Ishikawa (cell line): ENCODE data around the gene AGTR1.

ENCODE experiments used
- CEBPB ChIP-seq: IDR thresholded peaks from 2 replicates; pipeline ENCODE4 v1.6.1; 2012
- CREB1 ChIP-seq: IDR thresholded peaks from 2 replicates; pipeline ENCODE4 v1.6.1; 2012; ENCODE audit warnings: low read depth
- EGR1 ChIP-seq: IDR thresholded peaks from 2 replicates; pipeline ENCODE4 v1.6.1; 2012
- EP300 ChIP-seq: IDR thresholded peaks from 2 replicates; pipeline ENCODE4 v1.6.1; 2012; ENCODE audit warnings: borderline replicate concordance
- FOXM1 ChIP-seq: IDR thresholded peaks from 2 replicates; pipeline ENCODE4 v1.6.1; 2012; ENCODE audit warnings: low read depth, borderline replicate concordance
- MAX ChIP-seq: IDR thresholded peaks from 2 replicates; pipeline ENCODE4 v1.6.1; 2012
- NFIC ChIP-seq: IDR thresholded peaks from 2 replicates; pipeline ENCODE4 v1.6.1; 2012
- RAD21 ChIP-seq: IDR thresholded peaks from 2 replicates; pipeline ENCODE4 v1.6.1; 2012; ENCODE audit warnings: low read depth
- REST ChIP-seq: IDR thresholded peaks from 2 replicates; pipeline ENCODE4 v1.6.1; 2012; ENCODE audit warnings: low read depth, mild to moderate bottlenecking
- TAF1 ChIP-seq: IDR thresholded peaks from 2 replicates; pipeline ENCODE4 v1.6.1; 2012; ENCODE audit warnings: low read depth, mild to moderate bottlenecking
- TCF12 ChIP-seq: IDR thresholded peaks from 2 replicates; pipeline ENCODE4 v1.6.1; 2012; ENCODE audit warnings: low read depth
- TEAD4 ChIP-seq: IDR thresholded peaks from 2 replicates; pipeline ENCODE4 v1.6.1; 2012
- USF1 ChIP-seq: IDR thresholded peaks from 2 replicates; pipeline ENCODE4 v1.6.1; 2012
- YY1 ChIP-seq: IDR thresholded peaks from 2 replicates; pipeline ENCODE4 v1.6.1; 2012; ENCODE audit warnings: low read depth
- ZBTB7A ChIP-seq: IDR thresholded peaks from 2 replicates; pipeline ENCODE4 v1.6.1; 2012; ENCODE audit warnings: low read depth

AGTR1 gene

GRCh38 chr3:148711981-148712666 lies 14.4 kb downstream of the AGTR1 start:
- TF ChIP-seq MAX (no peak), REST (no peak), YY1 (no peak), CEBPB (no peak), RAD21 (no peak), TAF1 (no peak)

- TF ChIP-seq EP300 (no peak), NFIC (no peak), MAX (no peak), CREB1 (no peak), TAF1 (no peak), RAD21 (no peak)
Observed at GRCh38 chr3:148714521-148714920, 16.8 kb downstream of the AGTR1 start.

GRCh38 chr3:148716657-148717056 lies 19.0 kb downstream of the AGTR1 start:
- no peak for TF ChIP-seq CEBPB
- TF ChIP-seq RAD21 = no peak
- TF ChIP-seq USF1 = no peak
- TF ChIP-seq MAX = no peak
- no peak for TF ChIP-seq CREB1
- no peak for TF ChIP-seq EGR1
- no peak for TF ChIP-seq FOXM1
- TF ChIP-seq NFIC = no peak
- no peak for TF ChIP-seq YY1
- no peak for TF ChIP-seq TEAD4

- TF ChIP-seq TCF12 = no peak
- peak; percentile 20; the same call in 1 of the 2 replicates for TF ChIP-seq CEBPB
Observed at GRCh38 chr3:148717885-148718561, 20.3 kb downstream of the AGTR1 start.

- TF ChIP-seq TEAD4 (no peak), RAD21 (peak; percentile 59)
Observed at GRCh38 chr3:148718982-148719862, 21.5 kb downstream of the AGTR1 start.

DNA sequence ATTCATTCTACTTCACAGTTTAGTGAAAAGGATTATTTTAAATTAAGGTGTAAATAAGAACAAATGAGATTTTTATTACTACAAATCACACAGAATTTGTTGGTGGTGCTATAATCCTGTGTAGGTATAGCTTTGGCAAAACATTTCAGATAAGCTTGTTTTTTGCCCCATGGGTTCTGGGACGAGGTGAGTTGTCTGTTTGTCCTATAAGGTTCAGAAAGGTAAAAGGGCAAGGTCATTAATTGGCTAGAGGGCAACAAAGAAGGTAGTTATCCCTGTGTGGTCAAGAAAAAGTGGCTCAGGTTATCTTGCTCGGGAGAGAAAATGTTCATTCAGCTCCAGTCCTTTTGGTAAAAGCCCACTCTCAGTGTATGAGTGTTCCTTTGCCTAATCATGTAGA lies 23.2 kb downstream of the AGTR1 start:
- no peak for TF ChIP-seq CREB1
- no peak for TF ChIP-seq USF1
- TF ChIP-seq MAX = no peak
- TF ChIP-seq ZBTB7A = no peak
- TF ChIP-seq REST = no peak
- TF ChIP-seq YY1 = no peak
- TF ChIP-seq TAF1 = no peak
- TF ChIP-seq FOXM1 = no peak
- TF ChIP-seq CEBPB = no peak
- TF ChIP-seq EP300 = no peak
- TF ChIP-seq TCF12 = no peak
- no peak for TF ChIP-seq RAD21
- TF ChIP-seq TEAD4 = no peak
